Inferior parietal cortex (tissue), 1 donor: Measurements from ENCODE around the gene GFOD1.
A peak's percentile ranks its signal among the peaks of the same experiment; 100 is the strongest.

Source experiments
- DNase-seq: peaks from one replicate; pipeline ENCODE4 v3.0.0-alpha.2; 2016; ENCODE audit errors: extremely low spot score

Gene GFOD1

DNA sequence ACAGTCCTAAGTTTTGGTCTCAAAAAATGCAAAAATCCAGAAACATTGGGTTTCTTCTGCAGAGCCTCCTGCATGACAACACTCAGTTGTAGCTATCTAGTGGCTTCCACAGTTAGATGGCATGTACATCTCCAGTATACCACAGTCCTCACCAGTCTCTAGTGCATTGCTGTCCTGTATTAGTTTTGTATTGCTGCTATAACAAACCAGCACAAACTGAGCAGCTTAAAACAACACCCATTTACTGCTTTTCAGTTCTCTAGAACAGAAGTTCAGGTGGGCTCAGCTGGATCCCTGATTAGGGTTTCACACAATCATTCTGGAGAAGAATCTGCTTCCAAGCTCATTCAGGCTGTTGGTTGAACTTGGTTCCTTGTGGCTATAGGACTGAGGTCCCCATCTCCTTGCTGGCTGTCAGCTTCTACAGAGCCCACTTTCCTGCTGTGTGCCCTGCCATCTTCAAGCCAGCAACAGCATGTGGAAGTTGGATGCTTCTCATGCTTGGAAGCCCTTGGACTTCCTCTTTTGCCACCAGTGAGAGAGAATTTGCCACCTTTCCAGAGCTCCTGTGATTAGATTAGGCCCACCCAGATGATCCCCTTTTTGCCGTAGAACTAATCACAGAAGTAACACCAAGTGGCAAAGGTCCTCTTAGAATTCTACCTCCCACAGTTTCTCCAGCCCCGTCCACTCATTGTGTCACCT is 110.2 kb downstream of the GFOD1 start:
- DNase-seq, result no peak

GRCh38 chr6:13375360-13375878 is 112.0 kb downstream of the GFOD1 start:
- no peak for DNase-seq

DNA sequence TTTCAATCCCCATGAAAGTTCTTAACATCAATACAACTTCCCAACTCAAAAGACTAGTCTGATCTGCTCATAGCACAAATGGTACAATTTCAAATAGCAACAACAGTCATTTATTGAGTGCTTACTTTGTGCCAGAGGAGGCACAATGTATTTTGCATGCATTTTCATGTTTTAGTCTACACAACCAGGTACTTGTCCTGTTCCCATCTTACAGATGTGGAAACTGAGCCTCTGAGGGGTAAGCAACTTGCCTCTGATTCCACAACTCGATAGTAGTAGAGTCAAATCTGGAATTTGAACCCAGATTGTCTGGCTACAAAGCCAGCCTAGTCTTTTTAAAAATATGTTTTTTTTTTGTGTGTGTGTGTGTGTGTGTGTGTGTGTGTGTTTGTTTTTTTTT is 113.5 kb downstream of the GFOD1 start:
- DNase-seq, result no peak

- DNase-seq, result no peak
Observed at GRCh38 chr6:13373488-13373886, 113.9 kb downstream of the GFOD1 start.

- DNase-seq, result no peak
Observed at GRCh38 chr6:13372688-13373487, 114.5 kb downstream of the GFOD1 start.

DNA sequence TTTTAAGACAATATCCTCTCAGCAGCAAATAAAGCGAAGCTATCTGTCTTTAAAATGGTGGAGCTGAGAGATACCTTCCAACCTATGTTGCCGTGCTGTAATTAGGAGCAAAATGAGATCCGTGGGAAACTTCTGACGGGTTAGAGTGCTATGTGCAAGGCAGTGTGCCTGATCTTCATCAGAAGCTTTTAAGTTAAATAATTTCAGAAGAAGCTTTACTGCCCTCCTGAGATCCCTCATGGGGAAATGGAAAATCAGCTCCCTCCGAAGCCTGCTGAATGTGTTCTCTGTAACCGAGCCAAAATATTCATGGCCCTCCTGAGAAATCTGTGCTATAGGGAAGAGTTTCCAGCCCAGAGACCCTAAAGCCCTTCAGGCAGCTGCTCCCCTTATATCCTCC is 115.3 kb downstream of the GFOD1 start:
- DNase-seq, result no peak

- DNase-seq, result no peak
Observed at GRCh38 chr6:13371421-13372072, 115.9 kb downstream of the GFOD1 start.

- no peak for DNase-seq
Observed at GRCh38 chr6:13370623-13371022, 116.8 kb downstream of the GFOD1 start.

DNA sequence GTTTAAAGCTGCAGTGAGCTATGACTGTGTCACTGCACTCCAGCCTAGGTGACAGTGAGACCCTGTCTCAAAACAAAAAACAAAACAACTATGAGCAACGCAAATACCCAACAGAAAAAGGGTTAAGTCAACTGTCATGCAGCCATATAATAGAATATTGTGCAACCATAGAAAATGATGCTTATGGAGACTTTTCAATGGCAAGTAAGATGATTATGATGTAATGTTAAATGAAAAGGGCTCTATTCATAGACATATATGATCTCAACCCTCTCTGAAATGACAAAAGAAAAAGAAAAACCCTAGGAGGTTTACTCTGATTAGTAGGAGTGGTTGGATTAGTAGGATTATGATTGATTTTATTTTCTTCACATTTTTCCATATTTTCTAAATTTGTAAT is 117.8 kb downstream of the GFOD1 start:
- no peak for DNase-seq

- no peak for DNase-seq
Observed at GRCh38 chr6:13368731-13369115, 118.7 kb downstream of the GFOD1 start.

DNA sequence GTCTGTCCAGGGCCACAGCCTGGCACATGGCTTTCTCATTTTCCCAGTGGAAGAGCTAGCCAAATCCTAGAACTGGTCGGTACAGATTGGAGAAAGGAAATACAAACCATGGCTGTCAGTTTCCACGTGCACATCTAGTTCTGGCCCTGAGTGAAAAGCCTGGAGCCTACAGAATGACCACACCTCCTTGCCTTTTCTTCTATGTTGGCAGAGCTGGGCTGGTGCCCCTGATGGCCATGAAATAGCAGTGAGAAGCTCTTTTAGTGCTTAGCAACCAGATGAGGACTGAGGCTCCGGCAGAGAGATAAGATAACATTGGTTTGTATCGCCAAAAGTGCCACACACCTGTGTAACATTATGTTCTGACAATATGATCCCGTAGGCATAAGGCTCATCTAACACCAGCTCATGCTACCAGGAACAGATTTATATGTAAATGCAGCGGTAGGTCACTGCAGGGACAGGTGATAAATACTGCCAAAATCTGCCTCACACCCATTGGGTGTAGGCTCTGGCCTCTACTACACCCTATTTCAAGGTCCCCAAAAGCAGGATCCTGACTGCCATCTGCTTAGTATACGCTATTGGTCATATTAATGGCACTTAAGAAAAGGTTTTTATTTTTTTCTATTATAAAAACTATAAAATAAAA is 119.2 kb downstream of the GFOD1 start:
- DNase-seq, result no peak

GRCh38 chr6:13367396-13367795 is 120.0 kb downstream of the GFOD1 start:
- DNase-seq, result no peak

- DNase-seq, result no peak
Observed at GRCh38 chr6:13365320-13365719, 122.1 kb downstream of the GFOD1 start.

DNA sequence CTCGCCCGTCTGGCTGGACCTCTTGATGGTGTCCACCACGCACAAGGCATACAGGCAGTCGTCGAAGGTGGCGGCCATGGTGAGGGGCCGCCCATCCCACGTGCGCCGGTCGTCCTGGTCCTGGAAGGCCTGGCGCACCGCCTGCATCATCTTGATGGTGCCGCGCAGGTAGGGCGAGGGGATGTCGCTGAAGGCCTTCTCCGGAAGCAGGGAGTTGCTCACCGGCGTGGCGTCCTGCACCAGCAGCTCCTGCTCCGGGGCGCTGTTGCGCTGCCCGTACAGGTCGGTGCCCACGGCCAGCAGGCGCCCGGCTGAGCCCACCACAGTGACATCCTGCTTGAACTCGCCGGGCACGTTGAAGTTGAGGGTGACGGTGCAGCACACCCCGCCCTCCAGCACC is 122.6 kb downstream of the GFOD1 start:
- DNase-seq, result no peak

DNA sequence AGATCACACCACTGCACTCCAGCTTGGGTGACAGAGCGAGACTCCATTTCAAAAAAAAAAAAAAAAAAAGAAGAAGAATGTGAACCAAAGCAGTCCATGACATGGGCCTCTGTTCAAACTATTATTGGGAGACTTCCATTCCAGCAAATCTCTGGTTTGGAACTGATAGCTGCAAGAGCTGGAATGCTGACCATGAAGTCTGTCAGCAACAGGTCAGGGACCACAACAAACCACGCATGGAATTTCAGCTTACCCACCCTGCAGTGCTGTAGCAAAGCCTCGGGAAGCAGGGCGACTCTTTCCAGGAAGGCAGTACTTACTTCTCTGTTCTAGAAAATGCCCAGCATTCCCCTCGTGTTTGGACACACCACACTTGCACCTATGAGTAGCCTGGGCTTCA is 125.0 kb downstream of the GFOD1 start:
- no peak for DNase-seq

DNA sequence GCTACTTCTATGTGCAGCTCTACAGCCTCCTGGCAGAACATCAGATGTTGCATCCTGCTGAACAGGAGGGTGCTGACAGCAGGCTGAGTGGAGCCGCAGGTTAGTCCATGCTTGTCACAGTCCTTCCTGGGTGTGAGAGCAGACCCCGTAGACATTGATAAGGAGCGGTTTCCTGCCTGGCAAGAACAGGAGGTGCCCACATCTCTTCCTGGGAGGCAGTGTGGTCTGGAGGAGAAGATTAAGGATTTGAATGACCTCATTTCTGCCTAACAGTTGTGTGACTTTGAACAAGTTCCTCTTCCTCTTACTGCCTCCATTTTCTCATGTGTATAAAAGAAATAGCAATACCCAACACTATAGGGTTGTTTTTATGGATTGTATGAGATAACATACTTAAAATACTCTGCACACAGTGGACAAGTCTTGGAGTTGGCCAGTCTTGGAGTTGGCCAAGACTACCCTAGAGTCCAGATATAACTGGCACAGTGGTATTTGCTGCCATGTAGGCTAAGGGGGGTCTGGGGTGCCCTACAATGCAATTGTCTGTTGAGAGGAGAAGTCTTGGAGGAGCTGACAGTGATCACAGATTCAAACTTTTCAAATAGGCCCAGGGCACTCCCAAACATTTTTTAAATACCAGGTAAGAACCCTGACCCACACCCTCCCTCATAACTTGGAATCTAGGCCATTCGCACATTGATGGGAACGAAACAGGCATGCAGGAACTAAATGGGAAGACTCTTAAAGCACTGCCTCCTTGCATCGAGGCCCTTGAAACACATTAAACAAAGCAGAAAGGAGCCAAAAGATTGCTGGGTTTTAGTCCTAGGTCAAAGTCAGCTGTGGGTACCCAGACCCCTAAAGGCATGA is 126.5 kb downstream of the GFOD1 start:
- no peak for DNase-seq

GRCh38 chr6:13359287-13359686 is 128.1 kb downstream of the GFOD1 start:
- no peak for DNase-seq

DNA sequence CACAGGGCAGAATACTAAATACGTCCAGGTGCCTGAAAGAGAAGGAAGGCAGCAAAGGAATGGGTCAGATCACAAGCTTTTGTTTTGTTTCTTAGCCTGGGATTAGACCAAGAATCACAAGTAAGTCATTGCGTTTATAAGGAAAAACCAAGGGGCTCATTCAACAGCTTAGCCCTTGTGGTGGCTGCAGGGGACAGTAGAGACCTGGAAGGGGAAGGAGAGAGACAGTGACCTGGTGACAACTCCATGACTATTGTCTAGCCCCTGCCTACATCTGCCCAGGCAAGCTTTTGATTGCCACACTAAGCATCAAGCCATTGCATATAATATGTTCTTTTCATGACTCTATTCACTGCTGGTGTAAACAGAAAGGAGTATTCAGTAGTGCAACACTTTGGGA is 128.9 kb downstream of the GFOD1 start:
- no peak for DNase-seq

- DNase-seq, result peak; percentile 46
Observed at GRCh38 chr6:13357551-13358075, 129.8 kb downstream of the GFOD1 start.

- no peak for DNase-seq
Observed at GRCh38 chr6:13355999-13356785, 131.2 kb downstream of the GFOD1 start.
